Tibial nerve (tissue), 4 donors: Measurements from ENCODE around the gene NAP1L4. TPM values are rescaled to one million over a fixed set of nuclear protein-coding genes. Genes with fewer than 3 reads are reported as not detected.

Source experiments
- DNase-seq, 2 donors: peaks; one replicate each; pipeline ENCODE4 v3.0.0-alpha.2; 2019; ENCODE audit warnings: low spot score in 2 of 2
- H3K27ac ChIP-seq, 4 donors: fragments of 200-600 bp; sonication (generic) in 3 of 4; one replicate each; pipeline ENCODE4 v1.5.1; 2017 to 2019; ENCODE audit warnings: mild to moderate bottlenecking in 1 of 4
- H3K27me3 ChIP-seq, 2 donors: fragments of 200-600 bp; sonication (generic) in 1 of 2; one replicate each; pipeline versions ENCODE4 v1.5.1 to v1.6.0; 2017 to 2019
- H3K36me3 ChIP-seq, 3 donors: fragments of 200-600 bp; sonication (generic); one replicate each; pipeline ENCODE4 v1.5.1; 2018 to 2019
- H3K4me1 ChIP-seq, 4 donors: fragments of 200-600 bp; sonication (generic) in 3 of 4; one replicate each; pipeline ENCODE4 v1.5.1; 2017 to 2019
- H3K4me3 ChIP-seq, 4 donors: fragments of 200-600 bp; sonication (generic) in 3 of 4; one replicate each; pipeline ENCODE4 v1.5.1; 2017 to 2019; ENCODE audit warnings: mild to moderate bottlenecking in 1 of 4, moderate library complexity in 1 of 4
- H3K9me3 ChIP-seq, 4 donors: fragments of 200-600 bp; sonication (generic) in 3 of 4; one replicate each; pipeline ENCODE4 v1.5.1; 2017 to 2019
- EP300 ChIP-seq, 2 donors: sonication (generic); formaldehyde crosslinking; IDR thresholded peaks; one replicate each; pipeline ENCODE4 v1.6.1; 2017; ENCODE audit warnings: antibody characterized with exemption in 2 of 2, mild to moderate bottlenecking in 1 of 2
- POLR2A ChIP-seq, 2 donors: fragments of 450-650 bp; IDR thresholded peaks; one replicate each; pipeline ENCODE4 v1.6.1; 2017; ENCODE audit warnings: antibody characterized with exemption in 2 of 2, mild to moderate bottlenecking in 2 of 2, moderate library complexity in 2 of 2
- WGBS, 2 donors: methylation state at CpG; one replicate each; pipeline ENCODE4 v1.1.5; 2018; 5-methylcytosine and 5-hydroxymethylcytosine counted together
- total RNA-seq, 4 donors: library from RNA; depleted of rRNA; stranded (reverse); fragments of >200 nt; gene quantifications; one replicate each; pipeline ENCODE4 v1.1.0, GENCODE V29; 2016
- TF ChIP-seq, protein P1 (sequence below), 5 experiments: fragments of 200-600 bp in 3 of 5; fragments of 450-650 bp in 2 of 5; sonication (generic) in 3 of 5; IDR thresholded peaks; one replicate each; pipeline ENCODE4 v1.5.1; 2016 to 2019; ENCODE audit warnings: antibody characterized with exemption in 5 of 5, mild to moderate bottlenecking in 3 of 5, moderate library complexity in 2 of 5

NAP1L4 gene
- total RNA-seq, 4 donors from 2014 or later, result 94.3 to 129 (median 111) TPM

DNA sequence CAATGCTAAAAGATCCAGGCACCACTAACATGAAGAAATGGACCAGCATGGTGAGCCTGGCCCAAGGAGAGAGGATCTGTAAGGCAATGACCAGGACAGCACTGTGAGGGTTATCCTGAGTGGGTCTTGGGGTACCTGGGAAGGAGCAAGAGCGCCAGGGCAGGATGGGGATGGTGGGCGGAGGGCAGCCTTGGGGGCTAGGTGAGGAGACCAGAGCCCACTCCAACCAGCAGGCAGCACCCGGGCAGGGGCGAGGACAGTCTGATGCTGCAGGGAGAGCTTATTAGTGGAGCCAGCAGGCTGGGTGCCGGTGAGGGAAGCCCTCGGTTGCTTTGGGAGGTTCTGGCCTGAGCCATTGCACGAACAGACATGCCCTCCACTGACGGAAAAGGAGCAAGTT lies 10.7 kb upstream of the NAP1L4 start:
- Histone ChIP-seq H3K27ac (peak overlapping the region in 3 of 4 donors; percentile 39 to 93 (median 88)), H3K4me1 (peaks cover 0 to 32% (median 16%) of the 10 kb centered on the region in 4 donors), H3K36me3 (peaks cover 0 to 84% (median 8%) of the 10 kb centered on the region in 3 donors), H3K4me3 (no peak overlapping the region), H3K27me3 (no peaks in the 10 kb centered on the region), H3K9me3 (no peaks in the 10 kb centered on the region)
- 88 to 91% methylated on average over 8 of the region's 8 CpGs for WGBS, 2 donors
- DNase-seq, result no peak
- TF ChIP-seq, protein P1, sequence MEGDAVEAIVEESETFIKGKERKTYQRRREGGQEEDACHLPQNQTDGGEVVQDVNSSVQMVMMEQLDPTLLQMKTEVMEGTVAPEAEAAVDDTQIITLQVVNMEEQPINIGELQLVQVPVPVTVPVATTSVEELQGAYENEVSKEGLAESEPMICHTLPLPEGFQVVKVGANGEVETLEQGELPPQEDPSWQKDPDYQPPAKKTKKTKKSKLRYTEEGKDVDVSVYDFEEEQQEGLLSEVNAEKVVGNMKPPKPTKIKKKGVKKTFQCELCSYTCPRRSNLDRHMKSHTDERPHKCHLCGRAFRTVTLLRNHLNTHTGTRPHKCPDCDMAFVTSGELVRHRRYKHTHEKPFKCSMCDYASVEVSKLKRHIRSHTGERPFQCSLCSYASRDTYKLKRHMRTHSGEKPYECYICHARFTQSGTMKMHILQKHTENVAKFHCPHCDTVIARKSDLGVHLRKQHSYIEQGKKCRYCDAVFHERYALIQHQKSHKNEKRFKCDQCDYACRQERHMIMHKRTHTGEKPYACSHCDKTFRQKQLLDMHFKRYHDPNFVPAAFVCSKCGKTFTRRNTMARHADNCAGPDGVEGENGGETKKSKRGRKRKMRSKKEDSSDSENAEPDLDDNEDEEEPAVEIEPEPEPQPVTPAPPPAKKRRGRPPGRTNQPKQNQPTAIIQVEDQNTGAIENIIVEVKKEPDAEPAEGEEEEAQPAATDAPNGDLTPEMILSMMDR (IDR thresholded peaks at IDR 0.05), result no peak
- TF ChIP-seq POLR2A (IDR thresholded peaks at IDR 0.05), result no peak
- TF ChIP-seq EP300 (IDR thresholded peaks at IDR 0.05), result no peak

DNA sequence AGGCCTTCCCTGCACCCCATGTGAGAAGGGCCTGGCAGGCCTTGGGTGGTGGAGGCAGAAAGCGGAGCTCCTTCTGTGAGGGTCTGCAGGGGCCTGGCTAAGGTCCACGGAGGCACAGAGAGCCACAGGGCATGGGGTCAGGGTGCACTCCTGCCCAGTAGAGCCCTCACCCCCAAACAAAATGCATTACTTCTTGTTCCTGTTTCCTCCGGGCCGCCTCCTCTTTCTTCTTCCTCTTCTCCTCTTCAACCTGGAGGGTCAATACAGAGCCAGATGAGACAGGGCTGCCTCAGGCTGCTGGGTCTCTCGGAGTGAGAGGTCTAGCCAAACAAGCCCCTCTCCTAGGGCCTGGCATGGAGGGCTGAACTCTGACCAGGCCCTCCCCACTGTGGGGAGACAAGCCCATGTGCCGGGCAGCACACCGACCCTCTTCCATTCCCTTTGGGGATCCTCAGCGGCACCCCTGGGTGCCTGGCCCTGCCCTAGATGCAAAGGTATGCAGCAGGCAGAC lies 10.3 kb upstream of the NAP1L4 start:
- no peak for DNase-seq
- H3K9me3 ChIP-seq, result no peaks in the 10 kb centered on the region
- TF ChIP-seq, protein P1 (IDR thresholded peaks at IDR 0.05), result no peak
- TF ChIP-seq EP300 (IDR thresholded peaks at IDR 0.05) (no peak), POLR2A (IDR thresholded peaks at IDR 0.05) (no peak)

DNA sequence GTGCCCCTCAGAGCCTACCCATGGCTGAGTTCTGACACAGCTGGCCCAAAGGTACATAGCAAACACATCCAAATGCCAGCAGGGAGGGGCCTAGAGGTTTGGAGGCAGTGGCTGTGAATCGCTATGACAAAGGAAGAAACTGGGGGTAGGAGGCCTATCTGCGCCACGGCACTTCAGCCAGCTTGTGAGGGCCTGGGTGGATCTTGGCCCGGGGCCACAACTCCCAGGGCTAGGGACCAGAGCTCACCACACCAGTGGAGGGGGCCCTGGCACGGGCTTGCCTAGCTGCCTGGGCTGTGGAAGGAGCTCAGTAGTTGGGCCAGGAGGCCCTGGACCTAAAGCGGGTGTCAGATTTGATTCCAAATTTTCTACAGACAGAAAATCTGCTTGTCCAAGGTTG lies 9.4 kb upstream of the NAP1L4 start:
- no peaks in the 10 kb centered on the region for H3K27me3 ChIP-seq
- DNase-seq, result no peak
- H3K9me3 ChIP-seq, result no peaks in the 10 kb centered on the region
- 47 to 49% methylated on average over 6 of the region's 6 CpGs for WGBS, 2 donors
- H3K27ac ChIP-seq, result peak overlapping the region; percentile 41 to 93 (median 74)
- H3K36me3 ChIP-seq, result peaks cover 0 to 71% (median 8%) of the 10 kb centered on the region in 3 donors
- H3K4me3 ChIP-seq, result no peak overlapping the region
- peak in 1 of 2 donors; percentile 61 for TF ChIP-seq EP300 (IDR thresholded peaks at IDR 0.05)
- TF ChIP-seq, protein P1 (IDR thresholded peaks at IDR 0.05), result no peak
- peaks cover 0 to 32% (median 16%) of the 10 kb centered on the region in 4 donors for H3K4me1 ChIP-seq

More for the DNA sequence above, 10.3 kb upstream of the NAP1L4 start:
- Histone ChIP-seq H3K4me1 (peaks cover 0 to 32% (median 16%) of the 10 kb centered on the region in 4 donors), H3K36me3 (peaks cover 0 to 80% (median 8%) of the 10 kb centered on the region in 3 donors), H3K27me3 (no peaks in the 10 kb centered on the region), H3K27ac (peak overlapping the region; percentile 41 to 93 (median 74)), H3K4me3 (no peak overlapping the region)
- 82 to 86% methylated on average over 8 of the region's 8 CpGs for WGBS, 2 donors

DNA sequence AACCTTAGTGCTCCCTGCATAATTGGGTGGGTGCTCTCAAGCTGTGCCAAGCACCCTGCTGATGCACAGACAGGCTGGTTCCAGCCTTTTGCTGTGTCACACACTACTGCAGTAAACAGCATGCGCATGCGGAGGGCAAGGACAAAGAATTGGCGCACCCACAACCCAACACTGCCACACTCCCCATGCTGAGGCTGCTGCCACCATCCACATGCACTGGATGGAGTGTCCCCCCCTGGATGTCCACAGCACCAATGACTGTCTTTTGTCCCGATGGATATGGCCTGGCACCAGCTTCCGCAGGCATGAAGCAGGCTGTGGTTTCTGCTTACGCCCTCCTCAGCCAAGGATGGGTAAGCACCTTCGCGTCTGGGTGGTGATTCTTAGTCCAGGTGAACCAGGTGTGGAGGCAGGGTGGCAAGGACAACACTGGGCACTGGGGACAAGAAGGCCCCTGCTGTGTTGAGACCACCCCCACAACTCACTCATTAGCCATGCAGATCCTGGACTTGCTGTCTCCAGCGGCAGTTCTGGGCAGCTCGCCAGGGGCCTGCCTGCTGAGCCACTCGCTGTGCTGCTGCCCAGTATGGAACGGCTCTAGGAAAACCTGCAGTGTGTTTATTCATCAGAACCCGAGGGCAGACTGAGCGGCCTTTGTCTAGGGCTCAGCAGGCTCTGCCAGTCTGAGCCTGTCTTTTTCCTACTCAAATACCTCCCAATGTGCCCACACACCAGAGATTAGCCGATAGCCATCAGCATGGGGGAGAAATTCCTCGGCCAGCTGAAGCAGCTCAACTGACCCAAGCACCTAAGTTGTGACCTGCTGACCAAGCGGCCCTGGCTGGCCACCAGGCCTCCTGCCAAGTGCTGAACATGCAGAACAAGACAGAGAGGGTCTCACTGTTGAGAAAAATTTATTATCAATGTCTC lies 8.2 kb upstream of the NAP1L4 start:
- Histone ChIP-seq H3K36me3 (peaks cover 0 to 59% (median 8%) of the 10 kb centered on the region in 3 donors), H3K4me1 (peaks cover 0 to 32% (median 16%) of the 10 kb centered on the region in 4 donors), H3K27ac (peak overlapping the region; percentile 49 to 93 (median 74)), H3K9me3 (no peaks in the 10 kb centered on the region), H3K27me3 (no peaks in the 10 kb centered on the region), H3K4me3 (no peak overlapping the region)
- TF ChIP-seq EP300 (IDR thresholded peaks at IDR 0.05) (peak; percentile 38 to 57), POLR2A (IDR thresholded peaks at IDR 0.05) (no peak)
- TF ChIP-seq, protein P1 (IDR thresholded peaks at IDR 0.05), result peak in 1 of 5 experiments; percentile 11
- no peak for DNase-seq
- 44 to 47% methylated on average over 16 to 17 of the region's 17 CpGs for WGBS, 2 donors
